Uterus (tissue), 2 donors: Measurements from ENCODE around the gene NTPCR.

Source experiments
- POLR2A ChIP-seq, 2 donors: fragments of 450-650 bp; IDR thresholded peaks; one replicate each; pipeline ENCODE4 v1.6.1; 2016; ENCODE audit warnings: antibody characterized with exemption in 2 of 2, mild to moderate bottlenecking in 1 of 2, moderate library complexity in 1 of 2
- TF ChIP-seq, protein P1 (sequence below), 4 experiments: fragments of 200-600 bp in 2 of 4; fragments of 450-650 bp in 2 of 4; sonication (generic) in 2 of 4; IDR thresholded peaks; one replicate each; pipeline ENCODE4 v1.5.1; 2016 to 2019; ENCODE audit warnings: antibody characterized with exemption in 4 of 4, mild to moderate bottlenecking in 2 of 4, moderate library complexity in 1 of 4

DNA sequence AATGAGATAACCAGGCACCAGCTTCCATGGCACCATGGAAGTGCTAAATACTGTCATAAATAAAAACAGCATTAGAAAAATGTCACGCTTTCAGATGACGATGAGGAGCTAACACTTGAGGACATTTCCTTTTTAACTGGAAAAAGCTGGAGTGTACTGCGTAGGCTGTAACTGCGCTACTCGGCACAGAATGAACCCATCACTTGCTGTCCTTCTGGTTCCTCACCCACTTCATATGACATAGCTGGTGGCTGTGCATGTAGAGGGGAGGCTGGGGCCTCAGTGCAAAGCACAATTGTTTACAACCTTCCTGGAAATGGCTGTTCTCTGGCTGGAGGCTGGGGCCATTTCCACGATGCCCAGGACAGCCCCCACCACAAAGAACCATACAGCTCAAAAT lies 55.7 kb downstream of the NTPCR start:
- TF ChIP-seq, protein P1, sequence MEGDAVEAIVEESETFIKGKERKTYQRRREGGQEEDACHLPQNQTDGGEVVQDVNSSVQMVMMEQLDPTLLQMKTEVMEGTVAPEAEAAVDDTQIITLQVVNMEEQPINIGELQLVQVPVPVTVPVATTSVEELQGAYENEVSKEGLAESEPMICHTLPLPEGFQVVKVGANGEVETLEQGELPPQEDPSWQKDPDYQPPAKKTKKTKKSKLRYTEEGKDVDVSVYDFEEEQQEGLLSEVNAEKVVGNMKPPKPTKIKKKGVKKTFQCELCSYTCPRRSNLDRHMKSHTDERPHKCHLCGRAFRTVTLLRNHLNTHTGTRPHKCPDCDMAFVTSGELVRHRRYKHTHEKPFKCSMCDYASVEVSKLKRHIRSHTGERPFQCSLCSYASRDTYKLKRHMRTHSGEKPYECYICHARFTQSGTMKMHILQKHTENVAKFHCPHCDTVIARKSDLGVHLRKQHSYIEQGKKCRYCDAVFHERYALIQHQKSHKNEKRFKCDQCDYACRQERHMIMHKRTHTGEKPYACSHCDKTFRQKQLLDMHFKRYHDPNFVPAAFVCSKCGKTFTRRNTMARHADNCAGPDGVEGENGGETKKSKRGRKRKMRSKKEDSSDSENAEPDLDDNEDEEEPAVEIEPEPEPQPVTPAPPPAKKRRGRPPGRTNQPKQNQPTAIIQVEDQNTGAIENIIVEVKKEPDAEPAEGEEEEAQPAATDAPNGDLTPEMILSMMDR (IDR thresholded peaks at IDR 0.05) = no peak
- no peak for TF ChIP-seq POLR2A (IDR thresholded peaks at IDR 0.05)
